Thyroid gland (tissue), 4 donors: ENCODE data around the gene RHOG.

Source experiments
- CTCF ChIP-seq, 6 experiments: fragments of 200-600 bp in 3 of 6; fragments of 450-650 bp in 3 of 6; sonication (generic) in 3 of 6; IDR thresholded peaks; one replicate each; pipeline ENCODE4 v1.5.1; 2016 to 2019; ENCODE audit warnings: antibody characterized with exemption in 6 of 6, mild to moderate bottlenecking in 2 of 6, inconsistent platforms in 1 of 6, moderate library complexity in 1 of 6
- POLR2A ChIP-seq, 2 donors: fragments of 450-650 bp; IDR thresholded peaks; one replicate each; pipeline ENCODE4 v1.6.1; 2017; ENCODE audit warnings: antibody characterized with exemption in 2 of 2, mild to moderate bottlenecking in 2 of 2, moderate library complexity in 1 of 2

- no peak for TF ChIP-seq CTCF (IDR thresholded peaks at IDR 0.05)
- no peak for TF ChIP-seq POLR2A (IDR thresholded peaks at IDR 0.05)
These were observed 39.3 kb upstream of the RHOG start for GRCh38 chr11:3879967-3880542.
